GM12875 (cell line): ENCODE measurements around the gene ATOX1.

Experiments used
- H3K4me3 ChIP-seq: one replicate; pipeline ENCODE4 v1.5.1; 2011; ENCODE audit warnings: low read depth, low read length, control low read depth
- CTCF ChIP-seq: IDR thresholded peaks from 2 replicates; pipeline ENCODE4 v1.5.1; 2011; ENCODE audit warnings: low read depth, mild to moderate bottlenecking, control low read depth, inconsistent platforms, low read length, moderate library complexity, borderline replicate concordance; ENCODE audit not compliant: insufficient read depth

Gene ATOX1

DNA sequence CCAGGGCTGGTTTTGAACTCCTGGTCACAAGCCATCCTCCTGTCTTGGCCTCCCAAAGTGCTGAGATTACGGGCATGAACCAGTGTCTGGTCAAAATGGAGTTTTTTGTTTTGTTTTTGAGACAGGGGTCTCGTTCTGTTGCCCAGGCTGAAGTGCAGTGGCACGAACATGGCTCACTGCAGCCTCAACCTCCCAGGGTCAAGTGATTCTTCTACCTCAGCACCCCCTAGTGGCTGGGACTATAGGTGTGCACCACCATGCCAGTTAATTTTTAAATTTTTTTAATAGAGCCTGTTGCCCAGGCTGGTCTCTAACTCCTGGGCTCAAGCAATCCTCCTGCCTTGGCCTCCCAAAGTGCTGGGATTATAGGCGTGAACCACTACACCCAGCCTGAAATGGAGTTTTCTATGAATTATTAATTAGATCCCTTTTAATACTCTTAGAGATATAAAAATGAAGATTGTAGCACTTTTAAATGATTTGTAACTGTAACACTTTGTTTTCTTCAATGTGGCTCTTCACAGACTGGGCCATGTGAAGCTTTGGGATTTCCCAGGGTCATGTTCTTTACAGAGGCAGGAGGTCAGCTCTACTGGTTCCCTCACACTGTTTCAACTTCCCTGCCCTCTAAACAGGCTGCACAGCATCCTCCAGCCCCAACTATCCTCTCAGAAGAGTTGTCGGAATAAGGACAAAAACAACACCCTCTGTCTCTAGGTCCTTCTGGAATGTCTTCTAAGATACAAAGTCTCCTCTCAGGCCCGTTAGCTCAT, 39.0 kb downstream of the ATOX1 start:
- TF ChIP-seq CTCF = peak; percentile 56; the same call in 1 of the 2 replicates

GRCh38 chr5:151718646-151719045, 39.8 kb downstream of the ATOX1 start:
- no peak overlapping the region for H3K4me3 ChIP-seq
- TF ChIP-seq CTCF = no peak

More for the DNA sequence above, 39.0 kb downstream of the ATOX1 start:
- no peak overlapping the region for H3K4me3 ChIP-seq

GRCh38 chr5:151718153-151718552, 40.3 kb downstream of the ATOX1 start:
- no peak for TF ChIP-seq CTCF
- H3K4me3 ChIP-seq = no peak overlapping the region

DNA sequence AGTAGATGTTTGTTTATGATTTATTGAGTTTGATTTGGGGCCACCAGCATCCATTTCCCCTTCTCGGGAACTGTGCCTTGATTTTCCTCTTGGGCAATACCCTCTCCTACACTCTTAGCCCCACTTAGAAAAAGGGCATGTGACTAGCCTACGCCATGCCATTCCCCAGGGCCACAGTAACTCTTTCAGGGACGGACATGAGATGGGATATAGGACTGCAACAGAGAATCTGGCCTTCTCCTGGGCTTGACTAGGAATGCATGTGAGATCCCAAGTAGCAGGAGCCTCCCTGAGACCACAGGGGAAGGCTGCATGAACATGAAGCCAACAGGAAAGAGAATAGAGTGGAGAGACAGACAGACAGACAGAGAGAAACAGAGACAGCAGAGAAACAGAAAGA, 41.0 kb downstream of the ATOX1 start:
- no peak overlapping the region for H3K4me3 ChIP-seq
- TF ChIP-seq CTCF = no peak

DNA sequence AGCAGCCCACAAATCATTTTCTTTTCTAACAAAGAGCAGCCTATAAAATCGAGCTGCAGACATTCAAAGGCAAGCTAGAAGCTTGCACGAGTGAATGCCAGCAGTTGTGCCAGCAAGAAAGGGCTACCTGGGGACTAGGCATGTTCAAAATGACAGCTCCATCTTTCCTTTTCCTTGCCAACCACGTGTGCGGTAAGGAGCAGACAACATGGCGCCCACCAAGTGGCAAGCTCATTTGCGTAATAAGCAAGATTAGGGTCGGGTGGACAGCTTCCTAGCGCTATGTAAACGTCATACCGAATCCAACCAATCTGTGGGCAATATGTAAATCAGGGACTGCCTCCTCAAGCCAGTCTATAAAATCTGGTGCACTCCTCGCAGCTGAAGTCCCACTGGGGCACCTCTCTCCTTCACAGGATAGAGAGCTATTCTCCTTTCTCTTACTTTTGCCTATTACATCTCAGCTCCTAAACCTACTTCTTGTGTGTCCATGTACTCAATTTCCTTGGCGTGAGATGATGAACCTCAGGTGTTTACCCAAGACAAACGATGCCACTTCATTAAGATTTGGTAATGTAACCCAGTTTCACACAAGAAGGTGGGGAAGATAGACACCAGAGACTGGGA, 49.2 kb downstream of the ATOX1 start:
- no peak for TF ChIP-seq CTCF
- H3K4me3 ChIP-seq = no peak overlapping the region

DNA sequence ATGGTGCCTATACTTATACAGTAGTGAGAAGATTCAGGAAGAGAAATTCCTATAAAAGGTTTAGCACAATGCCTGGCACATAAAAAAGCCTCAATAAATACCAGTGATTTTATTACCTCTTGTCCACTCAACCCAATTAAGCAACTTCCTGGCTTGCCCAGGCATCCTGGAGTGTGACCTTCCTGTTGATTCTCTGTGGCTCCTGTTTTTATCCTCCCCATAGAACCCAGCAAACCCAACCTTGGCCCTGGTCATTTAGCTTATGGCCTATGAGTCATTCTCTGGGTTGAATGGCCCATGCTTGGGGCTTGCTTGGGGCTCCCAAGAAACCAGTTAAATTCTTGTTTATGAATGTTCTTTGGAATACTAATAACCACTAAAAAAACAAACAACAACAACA, 50.3 kb downstream of the ATOX1 start:
- TF ChIP-seq CTCF = no peak

DNA sequence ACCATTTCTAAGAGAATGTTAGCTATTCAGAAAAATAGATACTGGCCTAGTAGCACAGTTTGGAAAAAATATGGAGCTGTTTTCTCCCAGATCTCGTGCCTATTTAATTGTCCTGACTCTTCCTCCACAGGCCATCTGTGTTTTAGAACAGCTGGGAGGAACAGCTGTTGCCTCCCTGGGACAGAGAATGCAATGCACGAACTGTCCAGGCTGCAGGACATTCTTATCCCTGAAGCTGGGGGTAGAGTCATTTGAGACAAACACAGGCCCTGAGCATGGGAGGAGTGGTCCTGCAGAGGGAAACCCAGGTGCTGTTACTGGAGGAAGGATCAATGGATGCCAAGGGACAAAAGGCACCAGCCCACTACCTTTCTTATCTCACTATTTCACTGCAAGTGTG, 50.9 kb downstream of the ATOX1 start:
- no peak for TF ChIP-seq CTCF
- H3K4me3 ChIP-seq = no peak overlapping the region

More for the DNA sequence above, 50.3 kb downstream of the ATOX1 start:
- H3K4me3 ChIP-seq = no peak overlapping the region
